HG03354 (cell line): ENCODE measurements around the gene MAPK10.
"Not testable (repeated sequence)": the region's sequence is repeated elsewhere in the genome, so short reads cannot be mapped to it uniquely, and the experiment has no call there.

ENCODE experiments used
- ATAC-seq: cut with Tn5 transposase; IDR thresholded peaks from one replicate; pipeline ENCODE4 v1.9.1; 2021; ENCODE audit warnings: mild to moderate bottlenecking; ENCODE audit not compliant: unreplicated experiment, poor library complexity, severe bottlenecking

MAPK10 gene

DNA sequence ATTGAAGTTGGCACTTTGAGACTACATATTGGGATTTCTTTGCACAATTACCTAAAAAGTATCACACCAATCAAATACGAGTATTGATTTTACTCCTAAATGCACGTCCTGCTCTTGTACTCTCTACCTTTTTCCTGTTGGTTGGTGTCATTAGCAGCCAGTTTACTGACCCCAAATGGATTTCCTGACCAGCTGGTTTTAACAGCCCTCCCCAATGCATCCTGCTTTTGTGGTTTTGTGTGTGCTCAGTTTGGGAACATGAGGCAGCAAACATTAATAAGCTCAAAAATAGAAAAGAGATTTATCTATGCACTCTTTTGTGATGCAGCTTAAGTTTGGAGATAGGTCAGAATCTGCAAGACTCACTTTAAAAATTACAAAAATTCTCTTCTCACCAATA, 230.3 kb downstream of the MAPK10 start:
- no peak for ATAC-seq

DNA sequence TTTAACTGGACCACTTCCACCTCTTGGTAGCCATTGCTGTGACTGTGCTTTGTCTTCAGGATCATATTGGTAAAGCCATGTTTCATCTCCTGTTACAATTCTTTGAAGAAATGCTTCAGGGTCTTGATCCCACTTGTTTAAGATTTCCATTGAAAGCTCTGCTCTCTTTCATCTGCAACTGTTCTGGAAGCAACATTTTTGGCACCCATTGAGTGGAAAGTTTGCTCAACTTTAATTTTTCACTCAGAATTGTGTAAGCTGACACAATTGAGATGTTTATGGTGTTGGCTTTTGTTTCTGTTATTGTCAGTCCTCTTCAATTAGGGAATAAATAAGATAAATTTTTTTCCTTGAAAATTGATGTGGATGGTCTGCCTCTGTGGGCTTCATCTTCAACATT, 237.4 kb downstream of the MAPK10 start:
- ATAC-seq: no peak

DNA sequence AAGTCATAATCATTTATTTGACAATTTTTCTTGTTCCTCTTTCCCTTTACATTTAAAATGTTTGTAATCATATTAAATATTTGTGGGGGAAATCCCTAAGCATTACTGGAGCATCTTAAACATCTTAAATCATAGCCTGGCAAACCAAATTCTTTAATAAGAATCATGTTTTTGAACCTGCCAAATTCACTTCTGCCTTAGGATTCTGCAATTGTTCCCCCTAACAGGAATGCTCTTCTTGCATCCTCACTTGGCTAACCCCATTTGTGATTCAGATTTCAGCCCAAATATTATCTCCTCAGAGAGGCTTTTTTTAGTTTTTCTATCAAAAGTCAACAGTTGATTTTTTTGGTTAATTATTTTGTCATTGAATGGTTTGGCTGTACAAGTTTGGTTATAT, 241.1 kb downstream of the MAPK10 start:
- ATAC-seq: no peak

DNA sequence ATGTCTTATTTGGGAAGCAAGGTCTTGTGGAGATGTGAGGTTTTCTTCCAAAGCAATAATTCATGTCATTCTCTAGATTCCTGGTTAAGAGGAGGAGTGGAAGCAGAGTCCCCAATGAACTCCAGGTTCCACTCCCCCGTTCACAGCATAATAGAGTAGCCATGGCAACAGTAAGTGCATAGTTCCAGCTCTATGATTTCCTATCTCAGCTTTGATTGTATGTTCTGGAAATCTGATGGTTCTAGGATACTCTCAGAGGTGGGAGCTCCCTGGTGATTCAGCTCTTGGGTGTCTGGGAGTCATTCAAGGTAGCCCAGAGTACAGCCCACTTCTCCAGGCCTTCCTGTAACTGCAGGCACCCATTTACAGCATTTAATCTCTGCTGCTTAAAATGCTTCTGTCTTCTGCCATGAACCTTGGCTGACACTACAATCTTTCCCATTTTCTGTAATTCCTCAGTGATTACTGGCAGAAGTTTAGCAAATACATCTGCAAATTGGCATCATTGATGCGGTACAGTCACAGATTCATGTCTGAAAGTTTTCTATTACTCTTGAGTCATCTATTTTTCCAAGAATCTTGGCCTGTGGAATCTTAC, 242.0 kb downstream of the MAPK10 start:
- ATAC-seq: no peak

DNA sequence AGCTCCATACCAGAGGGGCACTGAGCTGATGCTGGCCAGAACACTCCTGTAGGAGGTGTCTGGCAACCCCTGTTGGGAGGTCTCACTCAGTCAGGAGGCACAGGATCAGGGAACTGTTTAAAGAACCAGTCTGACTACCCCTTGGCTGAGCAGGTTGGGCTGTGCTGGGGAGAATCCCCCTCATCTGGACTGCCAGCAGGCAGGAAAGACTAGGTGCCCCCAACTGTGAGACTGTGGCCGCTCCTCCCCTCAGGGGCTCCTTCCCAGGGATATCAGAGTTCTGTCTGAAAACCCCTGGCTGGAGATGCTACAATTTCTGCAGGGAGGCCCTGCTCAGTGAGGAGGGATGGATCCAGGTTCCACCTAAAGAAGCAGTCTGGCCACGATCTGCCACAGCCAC, 245.3 kb downstream of the MAPK10 start:
- no peak for ATAC-seq

DNA sequence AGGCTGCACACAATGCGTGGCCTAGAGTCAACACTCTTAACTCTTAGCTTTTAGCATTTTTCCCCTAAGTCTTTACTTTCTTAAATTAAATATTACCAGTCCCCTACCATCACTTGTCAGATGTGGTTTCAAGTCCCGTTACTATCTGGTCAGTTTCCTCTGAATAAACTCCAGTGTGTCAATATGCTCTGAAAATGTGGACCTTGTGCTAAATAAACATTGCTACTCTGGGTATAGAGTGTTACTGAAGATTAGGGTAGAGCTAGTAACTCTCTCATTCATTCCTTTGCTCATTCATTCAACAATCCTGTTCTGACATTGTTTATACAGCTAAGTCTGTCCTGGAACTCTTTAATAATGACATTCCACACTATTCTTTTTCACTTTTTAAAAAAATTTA, 251.0 kb downstream of the MAPK10 start:
- no peak for ATAC-seq

DNA sequence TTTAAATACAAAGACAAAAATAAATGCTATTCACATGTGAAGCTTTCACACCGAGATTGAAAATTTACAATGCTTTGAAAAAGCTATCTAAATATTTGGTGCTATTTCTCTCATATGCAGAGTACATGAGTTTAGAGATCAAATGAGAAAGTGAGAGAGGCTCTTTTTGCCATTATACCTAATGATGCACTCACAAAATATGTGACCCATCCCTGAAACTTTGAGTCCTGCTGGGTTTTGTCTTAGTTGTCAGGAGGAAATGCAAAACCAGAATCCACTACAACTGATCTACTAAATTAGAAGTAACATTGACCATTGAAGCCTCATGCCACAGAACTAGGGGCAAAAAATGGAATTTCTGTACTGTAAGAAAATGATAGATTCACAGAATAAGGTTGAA, 251.7 kb downstream of the MAPK10 start:
- no peak for ATAC-seq

DNA sequence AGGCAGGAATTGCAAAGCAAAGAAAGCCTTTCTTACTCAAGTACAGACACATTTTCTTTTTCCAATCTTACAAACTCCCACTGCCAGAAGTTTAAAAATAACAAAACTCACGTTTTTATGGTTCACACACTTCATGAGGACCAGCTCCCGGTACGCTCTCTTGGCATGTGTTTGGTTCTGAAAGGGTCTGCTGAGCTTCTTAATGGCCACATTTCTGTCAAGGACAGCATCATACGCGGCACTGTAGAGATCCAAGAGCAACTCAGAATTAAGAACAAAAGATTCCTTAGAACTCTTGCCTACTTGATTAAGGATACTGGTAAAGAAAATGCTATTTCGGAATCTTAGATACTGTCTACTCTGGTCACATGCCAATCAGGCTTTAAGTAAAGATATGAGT, 252.7 kb downstream of the MAPK10 start:
- no peak for ATAC-seq

DNA sequence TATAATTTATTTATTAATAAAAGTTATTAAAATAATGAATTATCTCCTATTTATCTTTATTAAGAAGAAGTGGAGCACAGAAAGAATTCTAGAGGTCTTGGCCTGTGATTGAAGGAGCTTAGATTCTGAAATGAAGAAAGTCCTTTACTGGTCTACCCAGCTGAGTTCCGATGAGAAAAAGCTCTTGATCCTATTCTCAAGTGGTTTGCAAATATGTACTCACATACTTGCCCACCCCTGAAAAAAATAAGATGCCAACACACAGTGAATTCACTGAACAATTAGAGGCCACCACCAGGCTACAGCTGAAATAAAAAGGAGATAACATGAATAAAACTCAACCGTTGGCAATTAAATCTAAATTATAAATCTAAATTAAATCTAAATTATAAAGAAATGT, 253.4 kb downstream of the MAPK10 start:
- no peak for ATAC-seq

DNA sequence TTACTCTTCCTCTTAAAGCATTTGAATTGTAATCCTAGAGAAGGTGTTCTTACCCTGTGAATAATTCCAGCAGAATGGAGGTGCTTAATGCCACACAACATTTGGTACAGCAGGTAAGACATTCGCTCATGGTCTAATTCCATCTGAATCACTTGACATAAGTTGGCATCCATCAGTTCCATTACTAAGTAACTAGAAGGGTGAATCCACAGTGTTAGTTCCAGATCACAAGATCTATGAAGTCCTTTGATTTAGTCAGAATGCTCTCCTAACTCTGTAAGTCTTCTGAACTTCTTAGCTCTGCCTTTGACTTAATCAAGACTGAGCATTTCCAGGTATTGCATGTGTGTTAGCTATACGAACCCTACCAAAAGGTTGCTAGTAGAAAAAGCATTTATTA, 258.0 kb downstream of the MAPK10 start:
- ATAC-seq: no peak

DNA sequence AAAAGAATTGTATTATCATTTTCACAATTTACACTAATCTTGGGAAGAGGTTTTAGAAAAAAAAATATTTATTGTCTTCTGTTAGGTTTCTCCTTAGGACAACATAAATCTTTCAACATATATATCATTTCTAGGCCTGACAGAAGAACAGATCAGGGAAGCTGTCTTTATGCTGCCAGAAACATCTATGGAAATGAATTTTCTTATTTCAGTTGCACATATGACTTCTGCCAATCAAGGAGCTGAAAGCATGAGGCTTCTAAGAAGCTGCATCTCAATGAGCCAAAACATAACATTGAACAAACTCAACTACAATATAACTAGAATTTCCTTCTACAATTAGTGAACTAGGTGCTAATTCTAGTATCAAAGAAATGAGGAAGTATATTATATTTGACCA, 258.4 kb downstream of the MAPK10 start:
- no peak for ATAC-seq

DNA sequence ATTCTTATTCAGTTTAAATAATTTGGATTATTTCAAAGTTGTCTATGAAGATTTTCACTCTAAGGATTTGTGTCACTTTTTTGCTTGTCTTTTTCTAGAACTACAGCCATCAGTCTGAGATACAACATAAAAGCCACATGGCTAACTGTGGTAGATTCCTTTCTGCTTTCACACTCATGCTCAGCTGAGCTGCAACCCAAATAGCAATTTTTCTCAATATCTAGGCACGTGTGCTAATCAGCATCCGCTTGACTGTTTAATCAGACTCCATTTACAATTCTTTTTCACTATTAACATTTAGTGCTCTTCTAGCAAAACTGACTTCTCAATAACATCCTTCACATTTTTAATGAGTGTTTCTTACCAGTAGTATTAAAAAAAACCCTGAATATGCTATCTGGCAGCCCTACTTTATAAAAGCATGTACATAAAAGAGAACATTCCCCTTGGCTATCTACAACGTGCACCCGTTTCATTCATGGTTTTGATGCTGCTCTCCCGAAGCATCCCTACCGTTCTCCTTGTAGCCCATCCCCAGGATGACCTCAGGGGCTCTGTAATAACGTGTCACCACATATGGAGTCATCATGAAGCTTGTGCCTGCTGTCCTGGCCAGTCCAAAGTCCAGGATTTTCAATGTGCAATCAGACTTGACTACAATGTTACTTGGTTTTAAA, 259.2 kb downstream of the MAPK10 start:
- ATAC-seq: no peak

DNA sequence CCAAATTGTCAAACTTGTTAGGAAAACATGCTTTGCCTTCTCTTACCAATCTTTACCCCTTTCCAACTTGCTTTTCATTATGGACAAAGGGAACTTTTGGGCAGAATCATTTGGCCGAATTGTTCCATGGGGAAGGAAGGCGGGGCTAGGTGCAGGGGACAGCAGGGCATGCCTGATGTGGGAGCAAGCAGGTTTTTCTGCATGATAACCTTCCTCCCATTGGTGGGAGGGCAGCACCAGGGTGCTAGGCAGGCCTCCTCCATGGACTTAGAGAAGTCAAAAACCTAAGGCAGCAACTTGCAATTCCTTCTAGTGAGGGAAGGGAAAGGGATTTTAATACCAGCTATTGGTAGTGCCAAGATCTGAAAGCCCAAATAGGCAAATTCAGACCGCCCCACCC, 260.5 kb downstream of the MAPK10 start:
- no peak for ATAC-seq

DNA sequence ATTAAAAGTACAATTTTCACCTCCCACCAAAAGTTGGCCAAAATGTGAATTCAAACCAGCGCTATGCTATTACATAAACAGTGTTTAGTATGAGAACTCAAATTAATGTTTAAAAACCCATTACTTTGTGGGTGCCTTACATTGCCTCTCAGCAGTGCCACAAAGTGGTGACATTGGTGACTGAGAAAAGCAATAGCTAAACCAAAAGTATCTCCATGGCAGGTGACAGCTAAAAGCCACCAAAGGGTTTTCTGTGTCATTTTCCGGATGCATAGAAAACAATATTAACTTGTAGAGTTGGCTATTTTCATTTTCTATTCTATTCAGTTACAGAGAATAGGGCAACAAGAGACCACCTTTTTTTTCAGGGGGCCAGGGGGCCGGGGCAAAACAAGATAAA, 261.2 kb downstream of the MAPK10 start:
- no peak for ATAC-seq

DNA sequence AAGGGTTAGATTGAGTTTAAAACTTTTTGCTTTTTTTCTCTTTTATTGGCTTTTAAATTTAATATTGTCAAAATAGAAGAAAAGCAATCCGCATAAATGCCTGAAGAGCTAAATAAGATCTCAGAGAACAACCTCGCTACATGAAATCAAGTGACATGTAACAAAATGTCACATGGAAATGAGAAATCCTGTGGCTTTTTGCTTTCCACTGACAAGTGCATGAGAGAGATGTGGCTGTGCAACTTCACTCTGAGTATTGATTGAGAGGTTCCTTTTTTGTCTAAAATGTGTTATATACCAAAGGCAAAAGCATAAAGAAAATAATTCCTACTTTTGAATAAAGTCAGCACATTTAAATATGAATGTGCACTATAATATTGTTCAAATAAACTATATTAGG, 263.5 kb downstream of the MAPK10 start:
- ATAC-seq: no peak

DNA sequence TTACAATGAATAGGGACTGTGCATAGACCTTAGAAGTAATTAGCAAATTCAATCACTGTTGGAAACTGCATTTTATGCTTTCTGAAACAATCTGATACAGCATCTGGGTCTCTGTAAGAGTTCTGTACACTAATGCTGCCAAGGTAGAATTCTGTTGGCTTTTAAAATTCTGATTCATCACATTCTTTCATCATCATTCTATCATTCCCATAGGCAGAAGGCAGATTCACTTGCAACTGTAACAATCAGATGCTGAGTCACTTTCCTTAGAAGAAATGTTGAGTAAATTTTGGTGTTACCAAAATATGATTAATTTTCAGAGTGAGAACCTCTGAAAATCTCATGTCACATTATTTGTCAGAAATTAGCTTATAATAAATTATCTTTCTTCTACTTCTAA, 267.2 kb downstream of the MAPK10 start:
- ATAC-seq: no peak

DNA sequence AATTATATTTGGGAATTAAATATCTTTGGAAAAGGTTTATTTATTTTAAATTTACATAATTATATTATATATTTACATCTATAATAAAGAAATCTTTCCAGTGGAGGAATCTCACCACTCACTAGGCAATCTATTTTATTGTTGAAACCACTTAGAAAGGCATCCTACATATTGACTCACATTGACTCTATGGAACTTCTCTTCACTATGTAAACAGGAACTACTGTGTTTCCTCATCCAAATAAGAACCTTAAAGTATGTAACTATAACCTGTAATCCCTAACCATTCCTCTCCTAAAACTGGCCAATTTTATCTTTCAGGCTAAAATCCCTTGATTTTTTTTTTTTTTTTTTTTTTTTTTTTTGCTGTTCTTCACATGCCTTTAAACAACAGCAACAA, 268.7 kb downstream of the MAPK10 start:
- ATAC-seq: no peak

DNA sequence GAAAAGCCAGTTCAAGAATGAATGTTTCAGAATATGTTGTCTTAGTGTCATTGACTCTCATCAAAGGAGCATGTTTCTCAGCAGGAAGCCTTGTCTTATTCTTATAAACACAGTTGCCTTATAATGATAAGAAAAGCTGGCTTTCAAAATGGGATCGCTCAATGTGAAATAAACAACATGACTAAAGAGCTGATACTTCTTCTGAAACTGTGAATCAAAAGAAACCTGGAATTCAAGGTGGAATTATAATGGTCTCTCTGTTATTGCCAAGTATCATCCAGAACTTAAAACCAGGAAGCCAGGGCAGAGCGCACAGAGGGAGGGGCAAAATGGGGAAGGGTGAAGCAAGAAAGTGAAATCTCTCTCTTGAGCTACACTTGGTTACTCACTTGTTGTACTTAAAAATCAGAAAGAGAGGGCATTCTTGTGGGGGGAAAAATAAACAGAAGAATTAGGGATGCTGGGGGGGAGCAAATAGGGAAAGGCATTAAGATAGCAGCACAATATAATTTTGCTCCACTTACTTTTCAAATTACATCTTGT, 270.0 kb downstream of the MAPK10 start:
- ATAC-seq: no peak

DNA sequence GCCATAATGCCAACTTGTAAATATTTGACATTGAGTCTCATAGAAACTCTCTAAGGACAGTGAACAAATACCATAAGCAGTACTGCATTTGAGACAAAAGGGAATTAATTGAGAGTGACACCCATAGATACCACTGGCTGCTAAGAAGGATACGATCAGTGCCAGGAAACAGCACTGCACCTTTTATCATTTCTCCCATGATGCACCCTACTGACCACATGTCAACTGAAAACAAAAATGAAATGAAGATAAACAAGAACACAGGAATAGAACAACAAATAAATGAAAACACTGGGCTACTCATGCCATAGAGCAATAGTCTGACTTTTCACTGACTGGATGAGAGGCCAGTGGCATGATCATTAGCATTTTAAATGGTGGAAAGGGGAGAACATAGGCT, 270.8 kb downstream of the MAPK10 start:
- ATAC-seq: no peak

DNA sequence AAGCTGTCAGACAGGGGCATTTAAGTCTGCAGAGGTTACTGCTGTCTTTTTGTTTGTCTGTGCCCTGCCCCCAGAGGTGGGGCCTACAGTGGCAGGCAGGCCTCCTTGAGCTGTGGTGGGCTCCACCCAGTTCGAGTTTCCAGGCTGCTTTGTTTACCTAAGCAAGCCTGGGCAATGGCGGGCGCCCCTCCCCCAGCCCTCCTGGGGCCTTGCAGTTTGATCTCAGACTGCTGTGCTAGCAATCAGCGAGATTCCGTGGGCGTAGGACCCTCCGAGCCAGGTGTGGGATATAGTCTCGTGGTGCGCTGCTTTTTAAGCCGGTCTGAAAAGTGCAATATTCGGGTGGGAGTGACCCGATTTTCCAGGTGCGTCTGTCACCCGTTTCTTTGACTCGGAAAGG, 284.1 kb downstream of the MAPK10 start:
- not testable (repeated sequence) for ATAC-seq

DNA sequence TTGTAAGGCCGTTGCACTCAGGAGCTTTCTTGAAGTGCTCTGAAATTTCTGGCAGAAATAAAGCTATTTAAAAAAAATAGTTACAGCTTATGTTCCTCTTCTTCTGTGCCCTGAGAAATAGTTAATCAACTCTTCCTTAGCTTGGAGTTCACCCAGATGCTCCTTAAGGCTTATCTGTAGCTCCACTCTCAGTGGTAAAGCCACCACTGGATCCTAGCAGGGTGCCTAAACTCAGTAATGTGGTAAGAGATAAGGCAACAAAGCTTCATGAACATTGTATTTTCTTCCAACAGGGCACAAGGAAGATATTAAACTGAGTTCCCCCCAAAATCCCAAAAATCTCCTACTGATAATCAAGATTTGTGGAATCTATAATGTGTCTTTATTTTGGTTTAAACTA, 299.5 kb downstream of the MAPK10 start:
- ATAC-seq: no peak

DNA sequence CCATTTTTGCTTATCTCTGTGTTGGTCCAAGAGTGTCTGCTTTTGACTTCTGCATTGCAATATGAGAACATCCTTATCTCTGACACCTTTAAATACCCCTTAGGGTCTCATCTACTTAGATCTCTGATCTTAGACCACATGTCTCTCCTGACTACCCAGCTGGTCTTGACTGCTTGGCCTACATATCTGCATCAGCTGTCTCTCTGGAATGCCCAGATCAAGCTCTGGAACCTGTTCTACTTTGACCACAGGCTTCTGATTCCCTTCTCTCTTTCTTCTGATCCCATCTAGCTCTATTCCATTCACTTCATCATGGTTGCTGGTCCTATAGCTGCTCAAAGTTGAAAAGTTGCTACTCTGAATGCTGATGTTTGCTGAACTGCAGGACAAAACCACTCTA, 301.2 kb downstream of the MAPK10 start:
- ATAC-seq: no peak
